H1 (cell line): ENCODE data around the gene SMC6. TPM values are rescaled to one million over a fixed set of nuclear protein-coding genes. Genes with fewer than 3 reads are reported as not detected.
A peak's percentile ranks its signal among the peaks of the same experiment; 100 is the strongest.

ENCODE experiments used
- CTCF ChIA-PET: fragments of 300-600 bp; sonication (Branson Sonifier 250); formaldehyde crosslinking; loops from one replicate; lab custom pipeline; 2021; ENCODE audit not compliant: partially characterized antibody; lab: Charles Lee
- POLR2A ChIA-PET: fragments of 300-600 bp; sonication (Branson Sonifier 250); formaldehyde crosslinking; loops from one replicate; lab custom pipeline; 2021; ENCODE audit warnings: inconsistent platforms; ENCODE audit not compliant: partially characterized antibody; lab: Charles Lee
- DNase-seq, 2 experiments: peaks; one replicate each; pipeline versions ENCODE4 v3.0.0 to v3.0.0-alpha.2; 2010 to 2022; ENCODE audit warnings: low spot score in 2 of 2, low read depth in 1 of 2, mixed read lengths in 1 of 2
- FAIRE-seq: peaks from 2 replicates; lab custom pipeline; 2011; peaks lifted over from hg19 to GRCh38; lab: Jason Lieb, UNC
- H2AFZ ChIP-seq: 2 replicates; pipeline ENCODE4 v1.8.1; 2012; ENCODE audit warnings: low read length, inconsistent platforms
- H2AK5ac ChIP-seq: 2 replicates; pipeline ENCODE4 v1.6.1; 2013; ENCODE audit warnings: low read depth, low read length
- H2BK120ac ChIP-seq: replicated peaks from 2 replicates; pipeline ENCODE3; 2013; ENCODE audit warnings: low read depth, low read length, inconsistent platforms
- H2BK12ac ChIP-seq: 2 replicates; pipeline ENCODE4 v1.6.1; 2013; ENCODE audit warnings: low read depth, low read length
- H2BK15ac ChIP-seq: 2 replicates; pipeline ENCODE4 v1.6.1; 2013; ENCODE audit warnings: low read length
- H2BK20ac ChIP-seq: 2 replicates; pipeline ENCODE4 v1.6.1; 2013; ENCODE audit warnings: low read length
- H2BK5ac ChIP-seq: 2 replicates; pipeline ENCODE4 v1.6.1; 2013; ENCODE audit warnings: low read depth, low read length
- H3K14ac ChIP-seq: 2 replicates; pipeline ENCODE4 v1.6.1; 2013; ENCODE audit warnings: inconsistent platforms; ENCODE audit not compliant: insufficient read length
- H3K18ac ChIP-seq: 2 replicates; pipeline ENCODE4 v1.6.1; 2013; ENCODE audit warnings: low read length; ENCODE audit errors: extremely low read depth
- H3K23ac ChIP-seq: 2 replicates; pipeline ENCODE4 v1.6.1; 2013; ENCODE audit warnings: inconsistent platforms; ENCODE audit not compliant: insufficient read length
- H3K23me2 ChIP-seq: 2 replicates; pipeline ENCODE4 v1.6.1; 2013; ENCODE audit warnings: low read depth, low read length
- H3K27ac ChIP-seq: 2 replicates; pipeline ENCODE4 v1.6.1; 2011; ENCODE audit warnings: low read depth, low read length, inconsistent platforms
- H3K27me3 ChIP-seq, 4 experiments: replicated peaks in 1 of 4; 1 replicate in 1 of 4; 2 replicates in 3 of 4; pipeline versions ENCODE4 v1.6.1 to v1.8.1; 2011 to 2013; ENCODE audit warnings: low read length in 3 of 4, mild to moderate bottlenecking in 3 of 4, inconsistent platforms in 2 of 4, mixed read lengths in 2 of 4, moderate library complexity in 1 of 4; ENCODE audit not compliant: control insufficient read depth in 3 of 4, insufficient read depth in 3 of 4; ENCODE audit errors: extremely low read depth in 1 of 4
- H3K36me3 ChIP-seq, 4 experiments: 2 replicates each; pipeline versions ENCODE4 v1.6.1 to v1.8.1; 2011 to 2013; ENCODE audit warnings: mild to moderate bottlenecking in 4 of 4, low read length in 3 of 4, moderate library complexity in 2 of 4, control low read depth in 1 of 4, inconsistent platforms in 1 of 4; ENCODE audit not compliant: insufficient read depth in 4 of 4, control insufficient read depth in 2 of 4
- H3K4ac ChIP-seq: replicated peaks from 2 replicates; pipeline ENCODE3; 2013; ENCODE audit warnings: low read length, low read depth, mixed read lengths, inconsistent platforms; ENCODE audit not compliant: insufficient read length
- H3K4me1 ChIP-seq, 4 experiments: replicated peaks in 1 of 4; 1 replicate in 1 of 4; 2 replicates in 3 of 4; pipeline versions ENCODE4 v1.6.1 to v1.8.1; 2011 to 2013; ENCODE audit warnings: low read length in 3 of 4, inconsistent platforms in 2 of 4, mixed read lengths in 1 of 4; ENCODE audit not compliant: insufficient read depth in 4 of 4, control insufficient read depth in 3 of 4
- H3K4me2 ChIP-seq, 2 experiments: 2 replicates each; pipeline versions ENCODE4 v1.6.1 to v1.8.1; 2011 to 2013; ENCODE audit warnings: low read depth in 2 of 2, low read length in 2 of 2, control low read depth in 1 of 2, inconsistent platforms in 1 of 2, mild to moderate bottlenecking in 1 of 2; ENCODE audit not compliant: insufficient read depth in 1 of 2
- H3K4me3 ChIP-seq, 4 experiments: fragments of 200-600, 300-600 bp in 1 of 4; sonication (generic), shearing (Covaris generic), sonication (Bioruptor Twin) in 1 of 4; 2 replicates each; pipeline versions ENCODE4 v1.5.1 to v1.8.1; 2011 to 2016; ENCODE audit warnings: low read length in 4 of 4, low read depth in 3 of 4, control low read depth in 2 of 4, inconsistent platforms in 2 of 4, mild to moderate bottlenecking in 2 of 4, mixed read lengths in 1 of 4, moderate library complexity in 1 of 4; ENCODE audit not compliant: insufficient read depth in 2 of 4; ENCODE audit errors: extremely low read depth in 1 of 4
- H3K56ac ChIP-seq: replicated peaks from 2 replicates; pipeline ENCODE3; 2013; ENCODE audit warnings: low read depth, mild to moderate bottlenecking, mixed read lengths, low read length, inconsistent platforms; ENCODE audit not compliant: insufficient read length
- H3K79me1 ChIP-seq: 2 replicates; pipeline ENCODE4 v1.6.1; 2013; ENCODE audit warnings: low read depth, low read length, control low read depth
- H3K79me2 ChIP-seq, 2 experiments: 2 replicates each; pipeline versions ENCODE4 v1.6.1 to v1.8.1; 2012 to 2013; ENCODE audit warnings: low read length in 2 of 2, mild to moderate bottlenecking in 2 of 2, inconsistent platforms in 1 of 2; ENCODE audit not compliant: insufficient read depth in 2 of 2, control insufficient read depth in 1 of 2
- H3K9ac ChIP-seq, 4 experiments: replicated peaks in 1 of 4; 1 replicate in 1 of 4; 2 replicates in 3 of 4; pipeline versions ENCODE4 v1.6.1 to v1.8.1; 2011 to 2013; ENCODE audit warnings: low read depth in 3 of 4, low read length in 3 of 4, control low read depth in 2 of 4, mild to moderate bottlenecking in 2 of 4, moderate library complexity in 2 of 4, inconsistent platforms in 1 of 4; ENCODE audit errors: extremely low read depth in 1 of 4
- H3K9me3 ChIP-seq, 2 experiments: 2 replicates each; pipeline versions ENCODE4 v1.6.1 to v1.8.1; 2012 to 2013; ENCODE audit warnings: mild to moderate bottlenecking in 2 of 2, moderate library complexity in 2 of 2, control low read depth in 1 of 2, inconsistent platforms in 1 of 2, low read depth in 1 of 2, low read length in 1 of 2, mixed read lengths in 1 of 2; ENCODE audit not compliant: insufficient read depth in 2 of 2
- H4K20me1 ChIP-seq, 2 experiments: replicated peaks in 1 of 2; 2 replicates each; pipeline versions ENCODE3 to v1.8.1; 2011 to 2013; ENCODE audit warnings: inconsistent platforms in 2 of 2, low read length in 2 of 2, mild to moderate bottlenecking in 1 of 2; ENCODE audit not compliant: insufficient read depth in 2 of 2, control insufficient read depth in 1 of 2
- H4K5ac ChIP-seq: 2 replicates; pipeline ENCODE4 v1.6.1; 2013; ENCODE audit warnings: low read length, low read depth, mixed read lengths, inconsistent platforms; ENCODE audit not compliant: insufficient read length
- H4K8ac ChIP-seq: 2 replicates; pipeline ENCODE4 v1.8.0; 2013; ENCODE audit warnings: mild to moderate bottlenecking, moderate library complexity, low read length, inconsistent platforms; ENCODE audit not compliant: insufficient read depth; ENCODE audit errors: extremely low read depth
- H4K91ac ChIP-seq: replicated peaks from 2 replicates; pipeline ENCODE3; 2013; ENCODE audit warnings: low read length, mixed read lengths, inconsistent platforms; ENCODE audit not compliant: insufficient read length
- BCL11A ChIP-seq, 2 experiments: IDR thresholded peaks; one replicate each; pipeline ENCODE4 v1.6.1; 2011; ENCODE audit warnings: low read depth in 2 of 2, low read length in 2 of 2, mild to moderate bottlenecking in 2 of 2
- CBX8 ChIP-seq: fragments of 300-800, 300-1000 bp; sonication (generic); IDR thresholded peaks from 2 replicates; pipeline ENCODE4 v1.7.1; 2016; ENCODE audit warnings: low read depth, low read length, borderline replicate concordance
- CREB1 ChIP-seq: IDR thresholded peaks from 2 replicates; pipeline ENCODE4 v1.6.1; 2012; ENCODE audit warnings: inconsistent platforms
- CTBP2 ChIP-seq: IDR thresholded peaks from 2 replicates; pipeline ENCODE4 v1.7.0; 2011; ENCODE audit warnings: borderline replicate concordance, mild to moderate bottlenecking, moderate library complexity, mixed read lengths, low read length; ENCODE audit not compliant: insufficient read depth, insufficient read length
- MAX ChIP-seq: IDR thresholded peaks from 2 replicates; pipeline ENCODE4 v1.6.1; 2012; ENCODE audit warnings: inconsistent platforms
- POLR2A ChIP-seq, 2 experiments: IDR thresholded peaks; 1 replicate in 1 of 2; 2 replicates in 1 of 2; pipeline ENCODE4 v1.6.1; 2011; ENCODE audit warnings: low read depth in 2 of 2, low read length in 2 of 2, mild to moderate bottlenecking in 2 of 2; ENCODE audit errors: control extremely low read depth in 1 of 2
- RNF2 ChIP-seq: fragments of 200-900, 300-1000 bp; sonication (generic); IDR thresholded peaks from 2 replicates; pipeline ENCODE4 v1.7.1; 2016; ENCODE audit warnings: borderline replicate concordance, low read depth, mild to moderate bottlenecking, antibody characterized with exemption, low read length; ENCODE audit not compliant: poor library complexity, severe bottlenecking; ENCODE audit errors: missing control alignments
- RXRA ChIP-seq: IDR thresholded peaks from 2 replicates; pipeline ENCODE4 v1.6.1; 2011; ENCODE audit warnings: low read depth, mild to moderate bottlenecking, low read length, moderate library complexity; ENCODE audit not compliant: insufficient read depth
- SP2 ChIP-seq: IDR thresholded peaks from 2 replicates; pipeline ENCODE4 v1.6.1; 2012; ENCODE audit warnings: mild to moderate bottlenecking, low read length, inconsistent platforms
- TCF12 ChIP-seq: IDR thresholded peaks from 2 replicates; pipeline ENCODE4 v1.6.1; 2011; ENCODE audit warnings: low read depth, mild to moderate bottlenecking, low read length
- ZNF274 ChIP-seq: IDR thresholded peaks from 2 replicates; pipeline ENCODE4 v1.7.0; 2012; ENCODE audit warnings: low read length, borderline replicate concordance; ENCODE audit errors: extremely low read depth
- WGBS, 2 experiments: shearing (Covaris generic) in 1 of 2; methylation state at CpG; one replicate each; pipeline versions ENCODE4 v1.1.6 to v1.1.7; 2013 to 2015; ENCODE audit warnings: low lambda C conversion rate in 2 of 2, mixed read lengths in 2 of 2, inconsistent platforms in 1 of 2, low coverage in 1 of 2, missing lambda C conversion rate in 1 of 2; ENCODE audit not compliant: insufficient replicate concordance in 2 of 2, insufficient coverage in 1 of 2, insufficient read length in 1 of 2; ENCODE audit errors: extremely low coverage in 1 of 2, missing lambda C conversion rate in 1 of 2; 5-methylcytosine and 5-hydroxymethylcytosine counted together
- polyA plus RNA-seq, 7 experiments: library from polyadenylated mRNA; depleted of rRNA in 3 of 7; stranded (reverse) in 5 of 7; unstranded in 2 of 7; fragments of >200 nt in 5 of 7; fragments of 200-250 nt in 2 of 7; gene quantifications; 1 replicate in 5 of 7; 2 replicates in 1 of 7; 4 replicates in 1 of 7; pipeline versions ENCODE4 v1.2.1 to v1.2.3, GENCODE V29; 2011 to 2013; ENCODE audit warnings: missing spikeins in 2 of 7, mixed read lengths in 2 of 7
- total RNA-seq: library from RNA; stranded (reverse); fragmentation: NEBNext Ultra II Directional; extraction: Animal tissue kit (Norgen Biotek cat#: 25700); gene quantifications from 2 replicates; pipeline ENCODE4 v1.2.1, GENCODE V29; 2021
- TF ChIP-seq, protein P1 (sequence below): IDR thresholded peaks from 2 replicates; pipeline ENCODE4 v1.6.1; 2012; ENCODE audit warnings: low read length, inconsistent platforms

Gene SMC6
- total and polyA plus RNA-seq, 2 of the 8 experiments (the other 6 are each of a cell fraction or from before 2014, with no cell fraction given) = 9.7 to 49.5 TPM

GRCh38 chr2:17793803-17794354, 40.3 kb upstream of the SMC6 start:
- CTCF ChIA-PET = interaction anchor here (2.3 kb wide), 1 partner anchor 36 kb away, joined by 6 read pairs; no protein-coding TSS in a partner anchor
- H2BK5ac ChIP-seq = no peak overlapping the region
- FAIRE-seq = no peak
- no peak for TF ChIP-seq RXRA
- TF ChIP-seq BCL11A (IDR thresholded peaks at IDR 0.05; ENCODE audit: low read depth in 2 of 2, low read length in 2 of 2) = no peak
- no peak for TF ChIP-seq CTBP2
- no peak for TF ChIP-seq RNF2
- TF ChIP-seq TCF12 = no peak
- TF ChIP-seq CREB1 = no peak
- TF ChIP-seq CBX8 = no peak
- no peak for TF ChIP-seq MAX
- TF ChIP-seq POLR2A (IDR thresholded peaks at IDR 0.05; ENCODE audit: control extremely low read depth in 1 of 2, low read depth in 2 of 2, low read length in 2 of 2) = no peak
- no peak for TF ChIP-seq ZNF274
- TF ChIP-seq, protein P1, sequence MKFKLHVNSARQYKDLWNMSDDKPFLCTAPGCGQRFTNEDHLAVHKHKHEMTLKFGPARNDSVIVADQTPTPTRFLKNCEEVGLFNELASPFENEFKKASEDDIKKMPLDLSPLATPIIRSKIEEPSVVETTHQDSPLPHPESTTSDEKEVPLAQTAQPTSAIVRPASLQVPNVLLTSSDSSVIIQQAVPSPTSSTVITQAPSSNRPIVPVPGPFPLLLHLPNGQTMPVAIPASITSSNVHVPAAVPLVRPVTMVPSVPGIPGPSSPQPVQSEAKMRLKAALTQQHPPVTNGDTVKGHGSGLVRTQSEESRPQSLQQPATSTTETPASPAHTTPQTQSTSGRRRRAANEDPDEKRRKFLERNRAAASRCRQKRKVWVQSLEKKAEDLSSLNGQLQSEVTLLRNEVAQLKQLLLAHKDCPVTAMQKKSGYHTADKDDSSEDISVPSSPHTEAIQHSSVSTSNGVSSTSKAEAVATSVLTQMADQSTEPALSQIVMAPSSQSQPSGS = no peak
- no peak for TF ChIP-seq SP2

More at GRCh38 chr2:17793803-17794354, 40.3 kb upstream of the SMC6 start:
- no peaks in the 10 kb centered on the region for H3K23me2 ChIP-seq
- no peaks in the 10 kb centered on the region for H3K79me1 ChIP-seq
- POLR2A ChIA-PET = no interaction called here
- H3K9ac ChIP-seq = no peak overlapping the region
- H3K9me3 ChIP-seq = no peaks in the 10 kb centered on the region
- H4K91ac ChIP-seq = no peak overlapping the region
- H3K4me3 ChIP-seq = no peak overlapping the region
- no peak overlapping the region for H3K4ac ChIP-seq
- no peak overlapping the region for H4K5ac ChIP-seq
- peak overlapping the region; percentile 62 for H2AFZ ChIP-seq
- H3K27me3 ChIP-seq = no peaks in the 10 kb centered on the region
- H2BK12ac ChIP-seq = no peak overlapping the region
- no peaks in the 10 kb centered on the region for H3K36me3 ChIP-seq
- H3K79me2 ChIP-seq = no peaks in the 10 kb centered on the region
- H3K4me1 ChIP-seq = no peaks in the 10 kb centered on the region
- H2AK5ac ChIP-seq = no peak overlapping the region
- H2BK120ac ChIP-seq = peak overlapping the region; percentile 35
- H3K56ac ChIP-seq = no peak overlapping the region
- DNase-seq = no peak
- no peaks in the 10 kb centered on the region for H4K20me1 ChIP-seq
- no peak overlapping the region for H3K18ac ChIP-seq
- no peak overlapping the region for H3K14ac ChIP-seq
- H2BK15ac ChIP-seq = no peak overlapping the region
- no peak overlapping the region for H2BK20ac ChIP-seq
- H3K23ac ChIP-seq = no peak overlapping the region
- no peak overlapping the region for H4K8ac ChIP-seq
- no peak overlapping the region for H3K27ac ChIP-seq
- 86% methylated on average over 6 of the region's 6 CpGs; no CpG with 5 or more reads in 1 of the 2 experiments for WGBS, 2 experiments
- H3K4me2 ChIP-seq = no peak overlapping the region
